ENCODE data around the gene SLC5A2.
A peak's percentile ranks its signal among the peaks of the same experiment; 100 is the strongest.
"Not testable (repeated sequence)": the region's sequence is repeated elsewhere in the genome, so short reads cannot be mapped to it uniquely, and the experiment has no call there.

SLC5A2 gene

GRCh38 chr16:31476303-31477219, 6.4 kb upstream of the SLC5A2 start:
- H3K36me3 ChIP-seq (ENCODE audit: control insufficient read depth in 1 of 2, insufficient read depth in 2 of 2, low read length in 2 of 2) = peaks cover 0 to 6% of the 10 kb centered on the region in 2 donors
- peak overlapping the region; percentile 72 to 78 for H3K4me3 ChIP-seq (ENCODE audit: low read depth in 1 of 2, low read length in 2 of 2)
- peak overlapping the region; percentile 64 to 73 for H3K9ac ChIP-seq (ENCODE audit: low read depth in 1 of 2, low read length in 2 of 2)
- peaks cover 19 to 59% of the 10 kb centered on the region in 2 donors for H3K4me1 ChIP-seq (ENCODE audit: control insufficient read depth in 1 of 2, insufficient read depth in 2 of 2, low read length in 2 of 2)
- H3K27me3 ChIP-seq (ENCODE audit: control insufficient read depth in 1 of 2, insufficient read depth in 2 of 2, low read length in 2 of 2) = peaks cover 0 to under 1% of the 10 kb centered on the region in 2 donors
- H3K9me3 ChIP-seq (ENCODE audit: control insufficient read depth in 1 of 2, low read length in 2 of 2) = no peaks in the 10 kb centered on the region
- peak overlapping the region; percentile 94 for H3K27ac ChIP-seq (ENCODE audit: low read depth, low read length)

GRCh38 chr16:31477220-31478216, 5.4 kb upstream of the SLC5A2 start:
- H3K27me3 ChIP-seq (ENCODE audit: control insufficient read depth in 1 of 2, insufficient read depth in 2 of 2, low read length in 2 of 2) = no peaks in the 10 kb centered on the region
- peak overlapping the region; percentile 64 to 73 for H3K9ac ChIP-seq (ENCODE audit: low read depth in 1 of 2, low read length in 2 of 2)
- H3K4me1 ChIP-seq (ENCODE audit: control insufficient read depth in 1 of 2, insufficient read depth in 2 of 2, low read length in 2 of 2) = peaks cover 18 to 57% of the 10 kb centered on the region in 2 donors
- H3K36me3 ChIP-seq (ENCODE audit: control insufficient read depth in 1 of 2, insufficient read depth in 2 of 2, low read length in 2 of 2) = peaks cover 0 to 6% of the 10 kb centered on the region in 2 donors
- peak overlapping the region; percentile 62 to 78 for H3K4me3 ChIP-seq (ENCODE audit: low read depth in 1 of 2, low read length in 2 of 2)
- no peaks in the 10 kb centered on the region for H3K9me3 ChIP-seq (ENCODE audit: control insufficient read depth in 1 of 2, low read length in 2 of 2)
- H3K27ac ChIP-seq (ENCODE audit: low read depth, low read length) = peak overlapping the region; percentile 94

- Histone ChIP-seq H3K36me3 (ENCODE audit: control insufficient read depth in 1 of 2, insufficient read depth in 2 of 2, low read length in 2 of 2) (peaks cover 0 to 6% of the 10 kb centered on the region in 2 donors), H3K9me3 (ENCODE audit: control insufficient read depth in 1 of 2, low read length in 2 of 2) (no peaks in the 10 kb centered on the region), H3K27ac (ENCODE audit: low read depth, low read length) (no peak overlapping the region), H3K4me3 (ENCODE audit: low read depth in 1 of 2, low read length in 2 of 2) (no peak overlapping the region), H3K4me1 (ENCODE audit: control insufficient read depth in 1 of 2, insufficient read depth in 2 of 2, low read length in 2 of 2) (peaks cover 18 to 49% of the 10 kb centered on the region in 2 donors), H3K9ac (ENCODE audit: low read depth in 1 of 2, low read length in 2 of 2) (no peak overlapping the region), H3K27me3 (ENCODE audit: control insufficient read depth in 1 of 2, insufficient read depth in 2 of 2, low read length in 2 of 2) (no peaks in the 10 kb centered on the region)
Measured at GRCh38 chr16:31478956-31479355, 4.0 kb upstream of the SLC5A2 start.

GRCh38 chr16:31479751-31480150, 3.2 kb upstream of the SLC5A2 start:
- Histone ChIP-seq H3K9me3 (ENCODE audit: control insufficient read depth in 1 of 2, low read length in 2 of 2) (no peaks in the 10 kb centered on the region), H3K9ac (ENCODE audit: low read depth in 1 of 2, low read length in 2 of 2) (no peak overlapping the region), H3K36me3 (ENCODE audit: control insufficient read depth in 1 of 2, insufficient read depth in 2 of 2, low read length in 2 of 2) (peaks cover 0 to 3% of the 10 kb centered on the region in 2 donors), H3K4me3 (ENCODE audit: low read depth in 1 of 2, low read length in 2 of 2) (no peak overlapping the region), H3K4me1 (ENCODE audit: control insufficient read depth in 1 of 2, insufficient read depth in 2 of 2, low read length in 2 of 2) (peaks cover 23 to 46% of the 10 kb centered on the region in 2 donors), H3K27me3 (ENCODE audit: control insufficient read depth in 1 of 2, insufficient read depth in 2 of 2, low read length in 2 of 2) (no peaks in the 10 kb centered on the region), H3K27ac (ENCODE audit: low read depth, low read length) (no peak overlapping the region)

GRCh38 chr16:31480851-31481536, 1.9 kb upstream of the SLC5A2 start:
- peaks cover 27 to 38% of the 10 kb centered on the region in 2 donors for H3K4me1 ChIP-seq (ENCODE audit: control insufficient read depth in 1 of 2, insufficient read depth in 2 of 2, low read length in 2 of 2)
- H3K36me3 ChIP-seq (ENCODE audit: control insufficient read depth in 1 of 2, insufficient read depth in 2 of 2, low read length in 2 of 2) = no peaks in the 10 kb centered on the region
- H3K27ac ChIP-seq (ENCODE audit: low read depth, low read length) = no peak overlapping the region
- no peak overlapping the region for H3K9ac ChIP-seq (ENCODE audit: low read depth in 1 of 2, low read length in 2 of 2)
- no peak overlapping the region for H3K4me3 ChIP-seq (ENCODE audit: low read depth in 1 of 2, low read length in 2 of 2)
- no peaks in the 10 kb centered on the region for H3K9me3 ChIP-seq (ENCODE audit: control insufficient read depth in 1 of 2, low read length in 2 of 2)
- H3K27me3 ChIP-seq (ENCODE audit: control insufficient read depth in 1 of 2, insufficient read depth in 2 of 2, low read length in 2 of 2) = no peaks in the 10 kb centered on the region

GRCh38 chr16:31484048-31484447, 1.1 kb downstream of the SLC5A2 start:
- H3K4me3 ChIP-seq (ENCODE audit: low read depth in 1 of 2, low read length in 2 of 2); H3K9ac ChIP-seq (ENCODE audit: low read depth in 1 of 2, low read length in 2 of 2); H3K27me3 ChIP-seq (ENCODE audit: control insufficient read depth in 1 of 2, insufficient read depth in 2 of 2, low read length in 2 of 2); H3K27ac ChIP-seq (ENCODE audit: low read depth, low read length); H3K36me3 ChIP-seq (ENCODE audit: control insufficient read depth in 1 of 2, insufficient read depth in 2 of 2, low read length in 2 of 2); H3K9me3 ChIP-seq (ENCODE audit: control insufficient read depth in 1 of 2, low read length in 2 of 2): not testable (repeated sequence)
- H3K4me1 ChIP-seq (ENCODE audit: control insufficient read depth in 1 of 2, insufficient read depth in 2 of 2, low read length in 2 of 2) = peaks cover 27 to 38% of the 10 kb centered on the region in 2 donors

- peaks cover 25 to 32% of the 10 kb centered on the region in 2 donors for H3K4me1 ChIP-seq (ENCODE audit: control insufficient read depth in 1 of 2, insufficient read depth in 2 of 2, low read length in 2 of 2)
- no peaks in the 10 kb centered on the region for H3K36me3 ChIP-seq (ENCODE audit: control insufficient read depth in 1 of 2, insufficient read depth in 2 of 2, low read length in 2 of 2)
- no peaks in the 10 kb centered on the region for H3K27me3 ChIP-seq (ENCODE audit: control insufficient read depth in 1 of 2, insufficient read depth in 2 of 2, low read length in 2 of 2)
- no peak overlapping the region for H3K27ac ChIP-seq (ENCODE audit: low read depth, low read length)
- no peaks in the 10 kb centered on the region for H3K9me3 ChIP-seq (ENCODE audit: control insufficient read depth in 1 of 2, low read length in 2 of 2)
- no peak overlapping the region for H3K9ac ChIP-seq (ENCODE audit: low read depth in 1 of 2, low read length in 2 of 2)
- no peak overlapping the region for H3K4me3 ChIP-seq (ENCODE audit: low read depth in 1 of 2, low read length in 2 of 2)
Measured at GRCh38 chr16:31484491-31485171, 1.7 kb downstream of the SLC5A2 start.

GRCh38 chr16:31485571-31485970, 2.6 kb downstream of the SLC5A2 start:
- Histone ChIP-seq H3K4me3 (ENCODE audit: low read depth in 1 of 2, low read length in 2 of 2) (no peak overlapping the region), H3K9me3 (ENCODE audit: control insufficient read depth in 1 of 2, low read length in 2 of 2) (no peaks in the 10 kb centered on the region), H3K27me3 (ENCODE audit: control insufficient read depth in 1 of 2, insufficient read depth in 2 of 2, low read length in 2 of 2) (no peaks in the 10 kb centered on the region), H3K9ac (ENCODE audit: low read depth in 1 of 2, low read length in 2 of 2) (no peak overlapping the region), H3K4me1 (ENCODE audit: control insufficient read depth in 1 of 2, insufficient read depth in 2 of 2, low read length in 2 of 2) (peaks cover 21 to 26% of the 10 kb centered on the region in 2 donors), H3K27ac (ENCODE audit: low read depth, low read length) (no peak overlapping the region), H3K36me3 (ENCODE audit: control insufficient read depth in 1 of 2, insufficient read depth in 2 of 2, low read length in 2 of 2) (peaks cover 0 to 7% of the 10 kb centered on the region in 2 donors)

GRCh38 chr16:31486045-31486444, 3.1 kb downstream of the SLC5A2 start:
- no peak overlapping the region for H3K4me3 ChIP-seq (ENCODE audit: low read depth in 1 of 2, low read length in 2 of 2)
- H3K27ac ChIP-seq (ENCODE audit: low read depth, low read length) = no peak overlapping the region
- H3K9ac ChIP-seq (ENCODE audit: low read depth in 1 of 2, low read length in 2 of 2) = no peak overlapping the region
- H3K36me3 ChIP-seq (ENCODE audit: control insufficient read depth in 1 of 2, insufficient read depth in 2 of 2, low read length in 2 of 2) = peaks cover 0 to 10% of the 10 kb centered on the region in 2 donors
- H3K4me1 ChIP-seq (ENCODE audit: control insufficient read depth in 1 of 2, insufficient read depth in 2 of 2, low read length in 2 of 2) = peaks cover 17 to 21% of the 10 kb centered on the region in 2 donors
- H3K27me3 ChIP-seq (ENCODE audit: control insufficient read depth in 1 of 2, insufficient read depth in 2 of 2, low read length in 2 of 2) = no peaks in the 10 kb centered on the region
- no peaks in the 10 kb centered on the region for H3K9me3 ChIP-seq (ENCODE audit: control insufficient read depth in 1 of 2, low read length in 2 of 2)

All from duodenal mucosa (tissue), 2 donors.